Frontal cortex (tissue), 4 donors: ENCODE data around the gene TBC1D14. TPM values are rescaled to one million over a fixed set of nuclear protein-coding genes. Genes with fewer than 3 reads are reported as not detected.

Source experiments
- DNase-seq, 2 donors: peaks; one replicate each; pipeline ENCODE4 v3.0.0; 2012; ENCODE audit warnings: low spot score in 2 of 2
- FAIRE-seq: peaks from 2 replicates; lab custom pipeline; 2012; peaks lifted over from hg19 to GRCh38; lab: Jason Lieb, UNC
- total RNA-seq: library from RNA; depleted of rRNA; stranded (reverse); fragments of >200 nt; gene quantifications from one replicate; pipeline ENCODE4 v1.2.3, GENCODE V29; 2014
- donor health status: control.
- donor health status: control.
- donor health status: control.

The TBC1D14 gene
- total RNA-seq, 1 donor from 2014 or later: 207 TPM

DNA sequence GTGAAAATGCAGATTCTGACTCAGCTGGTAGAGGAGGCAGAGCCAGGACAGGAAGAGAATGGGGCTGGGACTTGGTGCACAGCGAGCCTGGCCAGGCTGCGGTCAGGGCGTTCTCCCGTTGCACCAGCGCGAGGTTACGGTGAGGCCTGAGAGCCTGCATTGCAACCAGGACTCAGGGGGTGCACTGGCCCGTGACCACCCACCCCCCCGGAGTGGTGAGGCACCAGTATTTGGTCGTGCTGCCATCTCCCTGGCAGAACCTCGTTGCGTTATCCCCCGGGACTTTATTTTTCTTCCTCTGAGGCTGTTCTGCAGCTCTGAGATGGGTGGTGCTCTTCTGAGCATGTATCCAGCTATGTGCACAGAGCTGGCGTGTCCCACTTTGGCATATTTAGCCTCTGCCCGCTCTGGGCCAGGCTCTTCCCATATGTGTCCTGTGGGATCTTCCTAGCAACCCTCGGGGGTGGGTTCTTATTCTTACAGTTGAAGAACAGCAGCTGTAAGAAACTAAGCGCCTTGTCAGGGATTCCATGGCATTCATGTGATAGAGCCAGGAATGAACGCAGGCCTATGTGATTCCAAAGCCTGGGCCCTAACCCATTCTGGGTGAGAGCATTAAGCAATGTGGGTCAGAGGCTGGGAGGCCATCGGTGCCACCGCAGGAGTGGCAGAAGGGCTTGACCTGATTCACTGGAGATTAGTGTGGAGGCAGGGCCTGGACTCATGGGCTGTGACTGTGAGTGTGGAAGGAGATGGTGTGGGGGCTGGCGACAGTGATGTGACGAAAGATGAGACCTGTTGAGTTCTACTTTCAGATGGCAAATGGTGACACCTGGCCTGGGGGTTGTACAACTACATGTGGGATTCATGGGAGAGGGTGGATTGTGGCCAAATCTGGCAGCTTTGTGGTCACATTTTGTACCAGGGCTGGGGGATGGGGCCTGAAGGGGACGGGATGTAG lies 136.6 kb downstream of the TBC1D14 start:
- no peak for DNase-seq
- FAIRE-seq: no peak

DNA sequence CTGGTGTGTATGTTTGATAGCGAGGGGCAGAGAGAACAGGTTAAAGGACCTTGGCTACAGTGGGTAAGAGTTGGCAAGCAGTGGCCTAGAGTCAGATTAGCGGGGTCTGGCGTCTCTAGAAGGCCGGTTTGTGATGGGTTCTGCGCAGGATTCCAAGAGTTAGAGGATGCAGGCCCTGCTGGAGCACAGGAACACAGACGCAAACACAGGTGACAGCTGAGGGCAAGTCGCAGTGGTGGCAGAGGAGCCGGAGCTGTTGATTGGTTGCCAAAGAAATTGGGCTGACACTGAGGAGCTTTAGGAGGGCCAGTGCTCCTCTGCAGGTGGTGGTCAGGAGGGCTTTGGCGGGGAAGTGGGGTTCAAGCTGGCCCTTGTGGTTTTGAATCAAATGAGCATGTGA lies 137.3 kb downstream of the TBC1D14 start:
- no peak for FAIRE-seq

DNA sequence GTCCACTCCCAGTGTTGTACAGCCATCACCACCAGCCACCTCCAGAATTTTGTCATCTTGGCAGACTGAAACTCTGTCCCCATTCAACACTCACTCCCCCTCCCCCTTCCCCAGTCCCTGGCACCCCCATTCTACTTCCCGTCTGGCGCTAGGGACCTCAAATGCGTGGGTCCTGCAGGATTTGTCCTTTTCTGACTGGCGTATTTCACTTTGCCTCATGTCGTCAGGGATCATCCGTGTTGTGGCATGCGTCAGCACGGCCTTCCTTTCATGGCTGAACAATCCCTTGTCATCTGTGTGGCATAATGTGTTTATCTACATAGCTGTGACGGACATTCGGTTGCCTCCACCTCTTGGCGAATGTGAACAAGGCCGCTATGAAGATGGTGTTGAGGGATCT lies 139.0 kb downstream of the TBC1D14 start:
- DNase-seq: no peak
- FAIRE-seq: no peak

More for the DNA sequence above, 137.3 kb downstream of the TBC1D14 start:
- DNase-seq: no peak

DNA sequence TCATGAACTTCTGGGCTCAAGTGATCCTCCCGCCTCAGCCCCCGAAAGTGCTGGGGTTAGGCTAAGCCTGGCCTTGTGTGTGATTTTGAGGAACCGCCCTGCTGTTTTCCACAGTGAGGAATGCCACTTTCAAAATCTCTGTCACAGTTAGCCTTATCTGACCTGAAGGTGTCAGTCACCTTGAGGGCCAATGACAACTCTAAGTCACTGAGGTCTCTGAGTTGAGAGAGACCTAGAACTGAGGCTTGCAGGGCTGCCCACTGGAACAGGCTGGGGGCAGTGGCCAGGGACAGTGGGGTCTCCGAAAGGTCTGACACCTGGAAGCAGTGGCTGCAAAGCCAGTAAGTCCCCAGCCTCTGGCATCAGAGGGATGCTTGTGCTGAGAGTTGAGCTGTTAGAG lies 139.7 kb downstream of the TBC1D14 start:
- no peak for FAIRE-seq

DNA sequence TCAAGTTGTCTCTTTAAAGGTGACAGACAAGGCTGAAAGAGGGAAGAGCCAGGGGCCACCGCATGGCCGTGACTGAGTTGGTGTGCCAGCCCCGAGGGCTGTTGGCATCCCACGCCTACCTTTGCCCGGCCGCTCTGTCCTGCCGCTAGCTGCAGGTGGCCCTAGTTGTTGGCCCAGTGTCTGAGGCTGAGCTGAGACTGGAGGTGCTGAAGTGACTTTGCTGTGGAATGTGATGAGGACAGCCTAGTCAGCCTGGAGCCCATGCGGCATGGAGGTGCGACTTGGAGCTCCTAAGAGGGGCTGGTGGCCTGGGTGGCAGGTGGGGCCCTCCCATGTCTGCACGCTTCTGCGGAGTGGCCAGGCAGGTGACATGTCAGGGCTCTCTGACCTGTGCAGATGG lies 140.1 kb downstream of the TBC1D14 start:
- FAIRE-seq (no peak), DNase-seq (no peak)

More for the DNA sequence above, 139.7 kb downstream of the TBC1D14 start:
- no peak for DNase-seq

DNA sequence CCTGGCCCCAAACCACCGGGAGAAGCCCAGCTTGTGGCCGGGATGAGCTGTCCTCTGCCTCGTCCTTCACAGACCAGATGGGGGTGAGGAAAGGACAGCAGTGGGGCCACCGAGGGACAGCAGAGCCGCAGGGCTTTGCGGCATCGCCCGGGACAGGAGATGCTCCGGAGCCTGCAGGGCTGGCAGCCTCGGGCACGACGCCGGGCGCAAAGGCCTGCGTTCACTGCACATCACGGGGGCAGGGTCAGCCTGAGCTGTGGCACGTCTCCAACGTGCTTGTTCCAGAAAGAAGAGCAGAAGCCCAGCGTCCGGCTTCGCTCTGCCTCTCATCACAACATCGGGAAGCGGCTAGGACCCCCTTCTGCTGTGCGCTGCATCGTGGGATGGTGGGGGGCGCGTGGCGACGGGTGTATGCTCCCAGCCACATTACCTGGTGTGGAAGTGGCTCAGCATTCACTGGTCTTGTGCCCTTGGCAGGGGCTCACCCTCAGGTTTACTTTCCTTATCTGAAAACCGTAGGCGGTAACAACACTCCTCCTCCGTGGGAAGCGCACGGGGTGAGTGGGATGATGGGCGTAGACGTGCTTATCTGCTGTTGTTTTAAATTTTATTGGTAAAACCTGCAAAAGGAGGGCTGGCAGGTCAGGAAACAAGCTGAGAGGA lies 141.0 kb downstream of the TBC1D14 start:
- no peak for FAIRE-seq
- DNase-seq: no peak

DNA sequence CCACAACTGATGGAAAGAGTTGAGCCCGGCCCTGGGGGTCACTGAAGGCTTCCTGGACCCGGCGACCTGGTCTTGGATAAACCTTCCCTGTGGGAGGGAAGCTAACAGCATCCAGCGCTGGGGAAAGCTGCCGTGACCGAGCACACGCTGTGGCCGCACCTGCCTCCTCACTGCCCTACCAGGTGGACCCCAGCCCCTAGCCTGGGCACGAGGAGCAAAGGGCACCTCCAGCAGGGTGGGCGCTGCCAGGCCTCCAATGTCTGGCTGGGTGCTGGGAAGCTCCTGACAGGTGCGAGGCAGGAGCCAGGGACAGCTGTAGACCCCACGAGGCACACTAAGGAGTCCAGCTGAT lies 141.5 kb downstream of the TBC1D14 start:
- no peak for DNase-seq
- FAIRE-seq: no peak

DNA sequence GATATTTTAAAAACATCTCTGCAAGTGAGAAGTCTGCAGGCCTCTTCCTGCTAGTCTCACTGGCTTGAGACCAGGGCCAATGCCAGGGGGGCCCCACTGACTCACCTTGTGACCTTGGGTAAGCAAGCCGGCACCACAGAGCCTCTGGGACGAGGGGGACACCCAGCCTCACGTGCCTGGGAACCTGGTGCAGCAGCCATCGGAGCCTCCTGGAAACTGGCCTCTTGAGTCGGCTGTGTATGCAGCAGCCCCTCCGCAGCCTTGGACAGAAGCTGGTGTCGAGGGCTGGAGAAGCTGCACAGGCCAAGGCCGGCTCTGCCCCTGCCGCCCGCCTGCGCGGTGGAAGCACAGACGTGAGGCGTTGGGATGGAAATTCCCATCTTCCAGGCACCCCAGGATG lies 142.3 kb downstream of the TBC1D14 start:
- FAIRE-seq (no peak), DNase-seq (no peak)

DNA sequence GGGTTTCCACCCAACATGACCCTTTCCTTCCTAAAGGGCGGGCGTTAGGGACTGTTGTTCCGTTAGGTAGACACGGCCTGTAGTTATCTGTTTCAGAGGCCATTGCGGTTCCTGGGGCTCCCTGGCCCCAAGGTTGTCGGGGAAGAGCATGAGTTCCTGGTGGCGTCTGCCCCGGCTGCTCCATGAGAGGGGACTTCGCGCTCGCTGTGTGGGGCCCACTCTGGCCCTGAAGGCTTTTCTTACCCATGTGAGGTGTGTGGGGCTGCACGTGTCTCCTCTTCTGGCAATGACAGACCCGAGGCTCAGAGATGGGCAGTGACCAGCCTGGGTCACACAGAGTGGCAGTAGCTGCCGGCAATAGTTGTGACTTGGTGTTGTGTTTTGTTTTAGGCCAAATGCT lies 142.7 kb downstream of the TBC1D14 start:
- no peak for FAIRE-seq

DNA sequence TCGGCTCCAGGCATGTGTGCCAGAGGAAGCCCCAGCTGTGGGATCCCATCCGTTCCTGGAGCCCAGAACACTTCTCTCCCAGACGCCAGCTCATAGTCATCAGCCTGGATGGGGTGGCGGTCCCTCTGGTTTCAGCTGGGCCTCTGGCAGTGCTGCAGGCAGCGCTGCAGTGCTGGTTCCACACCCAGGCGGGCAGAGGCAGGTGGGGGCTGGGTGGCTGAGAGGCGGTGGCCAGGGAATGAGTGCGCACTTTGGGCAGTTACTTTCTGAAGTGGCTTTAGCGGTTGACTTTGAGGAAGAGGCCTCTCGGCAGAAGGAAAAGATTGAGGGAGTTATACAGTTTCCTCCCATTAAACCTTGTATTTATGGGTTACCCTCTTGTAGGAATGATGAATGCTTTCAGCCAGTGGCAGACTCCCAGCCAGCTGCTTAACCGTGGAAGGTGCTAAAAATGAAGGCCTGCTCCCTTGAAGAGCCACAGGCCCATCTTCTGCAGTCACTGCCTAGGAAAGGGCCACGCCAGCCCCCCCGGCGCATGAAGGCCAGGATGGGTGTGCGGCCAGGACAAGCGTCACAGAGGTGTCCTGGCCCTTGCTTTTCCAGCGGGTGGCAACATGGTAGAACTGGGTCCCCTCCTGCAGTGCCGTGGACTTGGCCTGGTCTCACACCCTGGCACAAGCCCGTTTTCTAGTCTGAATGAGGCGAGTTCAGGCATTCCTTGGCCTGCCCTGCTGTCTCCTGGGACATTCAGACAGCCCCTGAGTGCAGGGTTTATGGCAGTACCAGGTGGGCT lies 143.5 kb downstream of the TBC1D14 start:
- FAIRE-seq (no peak), DNase-seq (no peak)

More for the DNA sequence above, 142.7 kb downstream of the TBC1D14 start:
- no peak for DNase-seq

DNA sequence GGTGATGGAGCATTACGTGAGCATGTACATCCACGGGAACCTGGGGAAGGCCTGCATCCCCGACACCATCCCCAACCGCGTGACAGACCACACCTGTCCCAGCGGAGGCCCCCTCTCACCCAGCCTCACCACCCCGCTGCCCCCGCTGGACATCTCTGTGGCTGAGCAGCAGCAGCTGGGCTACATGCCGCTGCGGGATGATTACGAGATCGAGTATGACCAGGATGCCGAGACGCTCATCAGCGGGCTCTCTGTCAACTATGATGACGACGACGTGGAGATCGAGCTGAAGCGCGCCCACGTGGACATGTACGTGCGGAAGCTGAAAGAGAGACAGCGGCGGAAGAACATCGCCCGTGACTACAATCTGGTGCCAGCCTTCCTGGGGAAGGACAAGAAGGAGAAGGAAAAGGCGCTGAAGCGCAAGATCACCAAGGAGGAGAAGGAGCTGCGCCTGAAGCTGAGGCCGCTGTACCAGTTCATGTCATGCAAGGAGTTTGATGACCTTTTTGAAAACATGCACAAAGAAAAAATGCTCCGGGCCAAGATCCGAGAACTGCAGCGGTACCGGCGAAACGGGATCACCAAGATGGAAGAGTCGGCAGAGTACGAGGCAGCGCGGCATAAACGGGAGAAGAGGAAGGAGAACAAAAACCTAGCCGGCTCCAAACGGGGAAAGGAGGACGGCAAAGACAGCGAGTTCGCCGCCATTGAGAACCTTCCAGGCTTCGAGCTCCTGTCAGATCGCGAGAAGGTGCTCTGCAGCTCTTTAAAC lies 144.7 kb downstream of the TBC1D14 start:
- no peak for DNase-seq
- FAIRE-seq: no peak

DNA sequence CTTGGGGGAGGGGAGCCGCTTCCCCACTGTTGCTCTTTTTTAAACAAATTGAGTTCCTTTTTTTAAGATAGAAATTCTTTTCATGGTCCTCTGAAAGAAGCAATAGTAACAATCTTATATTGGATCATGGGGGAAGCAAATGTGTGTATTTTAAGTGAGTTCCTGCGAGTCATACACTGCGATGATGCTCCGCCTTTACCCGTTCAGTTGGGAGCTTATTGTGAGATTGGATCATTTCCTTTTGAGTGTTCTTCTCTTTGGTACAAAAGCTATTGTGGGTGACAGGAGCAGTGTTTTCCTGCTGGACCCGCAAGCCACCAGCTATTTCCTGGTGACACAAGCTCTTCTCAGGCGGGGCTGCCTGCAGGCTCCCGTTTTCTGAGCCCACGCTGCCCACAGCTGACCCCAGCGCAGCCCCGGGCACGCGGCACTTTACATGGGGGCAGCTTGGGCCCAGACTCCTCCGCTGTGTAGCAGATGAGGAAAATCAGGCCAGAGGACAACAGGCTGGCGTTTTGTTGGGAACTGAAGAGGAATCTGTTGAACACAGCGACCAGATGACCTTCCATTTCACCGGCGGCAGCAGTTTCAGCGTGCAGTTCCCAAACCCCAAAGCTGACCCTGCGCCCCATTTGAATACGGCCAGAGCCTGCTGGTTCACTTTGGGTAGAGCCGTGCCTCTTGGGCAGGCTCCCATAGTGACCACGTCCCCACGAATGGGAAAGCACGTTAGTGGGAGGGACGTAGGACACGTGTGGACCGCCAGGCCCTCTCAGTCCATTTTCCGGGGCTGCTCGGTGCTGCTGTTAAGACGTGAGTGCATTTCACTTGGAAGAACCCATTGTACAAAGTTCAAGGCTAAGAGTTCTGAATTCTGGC lies 145.7 kb downstream of the TBC1D14 start:
- FAIRE-seq (no peak), DNase-seq (no peak)

DNA sequence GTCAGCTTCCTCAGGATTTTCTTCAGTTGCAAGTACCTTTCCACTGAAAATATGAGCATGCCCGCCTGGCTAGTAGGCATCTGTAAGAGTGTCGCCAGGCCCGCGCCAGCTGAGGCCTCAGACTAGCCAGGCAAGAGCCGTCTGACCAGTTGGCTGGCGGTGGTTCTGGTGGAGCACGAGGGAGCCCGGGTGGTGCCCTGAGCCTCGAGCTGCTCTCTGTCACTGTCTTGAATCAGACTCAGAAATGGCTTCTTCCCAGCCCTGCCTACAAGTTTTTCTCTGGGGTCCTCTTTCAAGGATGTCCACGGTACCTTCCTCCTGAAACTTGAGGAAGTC lies 146.3 kb downstream of the TBC1D14 start:
- FAIRE-seq (no peak), DNase-seq (no peak)

DNA sequence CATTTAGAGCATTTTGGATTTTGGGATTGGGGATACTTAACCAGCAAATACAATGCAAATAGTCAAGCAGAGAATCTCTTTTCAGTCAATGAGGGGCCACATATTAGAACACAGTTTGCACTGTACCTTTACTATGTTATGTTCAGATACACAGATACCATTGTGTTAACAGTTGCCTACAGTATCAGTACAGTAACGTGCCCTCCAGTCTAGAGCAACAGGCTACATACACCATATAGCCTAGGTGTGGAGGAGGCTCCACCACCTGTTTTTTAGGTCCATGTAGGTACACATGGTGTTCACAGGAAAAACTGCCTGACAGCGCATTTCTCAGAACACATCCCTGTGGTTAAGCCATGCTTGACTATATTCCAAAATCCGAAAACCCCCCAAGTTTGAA lies 149.2 kb downstream of the TBC1D14 start:
- DNase-seq (no peak), FAIRE-seq (no peak)

DNA sequence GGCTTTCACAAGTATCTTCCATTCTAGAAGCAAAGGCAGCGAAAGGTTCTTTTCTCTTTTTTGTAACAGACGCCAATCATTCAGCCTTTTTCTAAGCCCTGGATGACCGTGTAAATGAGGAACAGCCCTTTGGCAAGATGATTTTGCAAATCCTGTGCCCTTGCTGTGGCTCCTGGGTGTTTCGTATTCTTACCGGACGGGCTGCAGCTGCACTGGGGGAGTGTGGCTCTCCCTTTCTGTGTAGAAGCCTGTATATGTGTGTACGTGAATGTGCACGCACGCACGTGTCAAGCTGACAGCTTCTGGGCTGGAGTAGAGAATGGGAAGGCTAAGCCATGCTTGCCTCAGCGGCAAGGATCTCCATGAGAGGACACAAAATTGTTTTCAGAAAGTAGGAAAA lies 150.0 kb downstream of the TBC1D14 start:
- DNase-seq (no peak), FAIRE-seq (no peak)

DNA sequence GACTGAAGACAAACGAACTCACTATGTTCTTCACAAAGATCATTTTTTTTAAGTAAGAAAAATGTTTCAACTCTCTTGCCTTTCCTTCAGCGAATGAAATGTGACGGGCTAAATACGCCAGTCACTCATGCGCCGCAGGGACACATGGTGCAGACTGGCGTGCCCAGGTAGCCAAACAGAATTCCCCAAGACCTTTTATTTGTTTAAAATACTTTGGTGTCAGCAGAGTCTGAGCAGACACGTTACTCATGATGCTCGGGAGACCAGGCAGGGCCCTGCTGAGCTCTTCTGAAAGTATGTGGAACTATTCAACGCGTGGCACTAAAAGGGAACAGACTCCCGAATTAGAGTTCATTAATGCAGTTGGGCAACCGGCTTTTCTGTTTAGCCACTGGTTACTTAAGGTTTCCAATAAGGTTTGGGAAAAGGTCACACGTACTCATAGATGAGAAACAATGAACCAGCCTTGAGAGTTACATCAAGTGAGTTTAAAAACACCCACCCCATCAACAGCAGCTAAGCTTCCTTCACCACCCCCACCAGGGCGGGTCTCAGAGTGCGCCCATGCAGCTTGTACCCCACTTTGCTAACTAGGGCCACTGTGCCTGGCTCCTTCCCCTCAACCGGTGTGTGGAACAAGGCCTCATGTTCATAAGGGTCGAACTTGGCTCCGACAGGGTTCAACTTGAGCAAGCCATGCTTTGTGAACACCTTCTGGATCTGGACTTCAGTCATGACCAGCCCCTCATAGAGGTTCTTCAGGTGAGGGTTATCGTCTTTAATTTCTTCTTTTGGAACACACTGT lies 150.9 kb downstream of the TBC1D14 start:
- DNase-seq (no peak), FAIRE-seq (no peak)

DNA sequence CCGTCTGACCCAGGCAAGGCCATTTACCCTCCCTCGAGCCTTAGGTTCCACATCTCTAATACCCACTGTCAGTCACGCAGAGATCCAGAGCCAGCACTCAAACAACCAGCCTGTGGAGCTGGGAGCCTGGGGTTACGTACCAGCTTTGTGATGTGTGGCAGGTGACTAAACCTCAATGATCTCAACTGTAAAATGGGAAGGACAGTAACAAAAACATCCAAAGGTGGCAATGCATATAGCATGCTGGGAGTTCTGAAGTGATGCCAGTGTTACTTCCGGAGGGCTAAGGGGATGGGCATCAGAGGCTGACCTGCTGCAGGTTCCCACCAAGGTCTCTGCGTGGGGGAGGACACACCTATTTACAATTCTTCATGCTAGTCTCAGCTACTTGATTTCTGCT lies 152.2 kb downstream of the TBC1D14 start:
- DNase-seq (no peak), FAIRE-seq (no peak)

DNA sequence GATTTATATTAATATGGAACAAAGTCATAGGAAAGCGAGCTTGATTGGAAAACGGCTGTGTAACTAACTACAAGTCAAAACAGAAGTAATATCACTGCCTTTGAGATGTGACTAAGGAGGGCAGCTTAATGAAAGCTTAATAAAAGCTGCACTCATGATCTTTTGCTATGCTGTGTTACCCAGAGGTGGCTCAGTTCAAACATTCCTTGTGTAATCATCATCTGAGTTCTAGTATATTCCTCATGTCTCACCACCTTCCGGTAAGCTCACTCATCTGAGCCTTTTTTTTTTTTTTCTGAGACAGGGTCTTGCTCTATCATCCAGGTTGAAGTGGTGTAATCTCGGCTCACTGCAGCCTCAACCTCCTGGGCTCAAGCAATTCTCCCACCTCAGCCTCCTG lies 153.2 kb downstream of the TBC1D14 start:
- DNase-seq: no peak
- FAIRE-seq: no peak
